ENCODE measurements around the gene TIMM17A.

TIMM17A gene

DNA sequence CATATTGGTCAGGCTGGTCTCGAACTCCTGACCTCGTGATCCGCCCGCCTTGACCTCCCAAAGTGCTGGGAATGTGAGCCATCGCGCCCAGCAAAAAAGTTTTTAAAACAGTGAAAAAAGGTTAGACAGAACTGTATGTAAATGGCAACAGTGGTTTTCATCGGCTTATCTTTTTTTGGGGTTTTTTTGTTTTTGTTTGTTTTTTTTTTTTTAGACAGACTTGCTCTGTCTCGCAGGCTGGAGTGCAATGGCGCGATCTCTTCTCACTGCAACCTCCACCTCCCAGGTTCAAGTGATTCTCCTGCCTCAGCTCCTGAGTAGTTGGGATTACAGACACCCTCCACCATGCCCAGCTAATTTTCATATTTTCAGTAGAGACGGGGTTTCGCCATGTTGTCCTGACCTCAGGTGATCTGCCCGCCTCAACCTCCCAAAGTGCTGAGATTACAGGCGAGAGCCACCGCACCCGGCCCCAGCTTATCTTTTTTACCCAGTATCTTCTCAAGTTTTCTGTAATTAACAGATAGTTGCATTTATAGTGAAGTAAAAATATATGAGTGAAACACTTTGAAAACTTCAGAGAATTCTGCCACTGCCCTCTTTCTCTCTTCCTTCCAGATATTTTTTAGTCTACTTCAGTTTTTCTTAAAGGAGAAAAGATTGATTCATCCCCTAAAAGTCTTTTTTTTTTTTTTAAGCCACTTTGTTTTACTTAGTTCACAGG lies 13.1 kb downstream of the TIMM17A start:
- in situ Hi-C loops (cut with HindIII; ENCODE audit: low pct_unique_long_range_greater_than_20kb, low sequenced_read_pairs): no loop called here
- DNase-seq (ENCODE audit: low read depth in 1 of 2, low spot score in 1 of 2): no peak
- TF ChIP-seq JUND (IDR thresholded peaks at IDR 0.05; ENCODE audit: low read depth): no peak

DNA sequence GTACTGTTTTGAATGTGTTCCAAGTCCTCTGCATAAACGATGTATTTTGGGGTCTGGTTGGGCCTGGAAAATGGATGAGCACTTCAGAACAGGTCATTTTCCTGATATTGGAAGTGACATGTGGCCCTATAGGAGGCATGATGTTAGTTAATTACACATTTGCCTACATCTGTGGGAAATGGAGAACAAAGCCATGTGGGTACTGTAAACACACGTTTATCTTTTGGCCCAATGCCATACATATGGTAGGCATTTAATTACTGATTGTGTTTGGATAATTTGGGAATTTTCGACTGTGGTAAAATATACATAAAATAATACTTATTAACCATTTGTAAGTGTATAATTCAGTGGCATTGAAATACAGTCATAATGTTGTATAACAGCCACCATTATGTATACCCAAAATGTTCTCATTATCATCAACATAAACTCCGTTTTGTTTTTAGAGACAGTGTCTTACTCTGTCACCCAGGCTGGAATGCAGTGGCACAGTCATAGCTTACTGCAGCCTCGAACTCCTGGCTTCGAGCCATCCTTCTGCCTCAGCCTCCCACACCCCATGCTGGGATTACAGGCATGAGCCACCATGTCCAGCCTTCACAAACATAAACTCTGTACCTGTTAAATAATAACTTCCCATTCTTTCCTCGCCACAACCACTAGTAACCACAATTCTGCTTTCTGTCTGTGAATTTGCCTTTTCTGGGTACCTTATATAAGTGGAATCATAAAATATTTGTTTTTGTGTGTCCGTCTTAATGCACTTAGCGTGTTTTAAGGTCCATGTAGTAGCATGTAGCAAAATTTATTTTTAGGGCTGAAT lies 15.2 kb downstream of the TIMM17A start:
- no peak for DNase-seq (ENCODE audit: low read depth in 1 of 2, low spot score in 1 of 2)
- in situ Hi-C loops (cut with HindIII; ENCODE audit: low pct_unique_long_range_greater_than_20kb, low sequenced_read_pairs): no loop called here
- TF ChIP-seq JUND (IDR thresholded peaks at IDR 0.05; ENCODE audit: low read depth): no peak

DNA sequence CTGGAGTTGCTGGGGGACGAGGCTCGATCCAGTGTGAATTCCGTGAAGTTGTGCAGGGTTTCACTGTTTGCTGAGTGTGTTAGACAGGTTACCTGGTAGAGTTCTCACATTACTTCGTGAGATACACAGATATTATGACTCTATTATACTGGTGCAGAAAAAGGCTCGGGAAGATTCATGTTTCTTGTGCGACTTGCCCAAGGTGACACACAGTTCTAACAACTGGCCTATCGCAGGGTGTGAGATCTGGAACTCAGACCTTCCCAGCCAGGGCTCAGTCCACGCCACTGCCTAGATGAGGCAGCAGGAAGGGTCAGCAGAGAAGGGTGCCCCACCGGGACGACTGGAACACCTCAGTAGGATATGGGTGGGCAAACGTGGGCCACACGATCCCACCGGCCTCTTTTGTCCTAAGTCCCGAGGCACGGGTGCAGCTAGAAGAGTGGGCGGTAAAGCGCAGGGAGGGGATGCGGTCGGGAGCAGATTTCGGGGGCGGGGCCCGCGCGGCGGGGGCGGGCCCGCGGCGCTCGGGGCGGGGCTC lies 26.8 kb downstream of the TIMM17A start:
- no peak for TF ChIP-seq JUND (IDR thresholded peaks at IDR 0.05; ENCODE audit: low read depth)
- DNase-seq (ENCODE audit: low read depth in 1 of 2, low spot score in 1 of 2): no peak
- in situ Hi-C loops (cut with HindIII; ENCODE audit: low pct_unique_long_range_greater_than_20kb, low sequenced_read_pairs): no loop called here

DNA sequence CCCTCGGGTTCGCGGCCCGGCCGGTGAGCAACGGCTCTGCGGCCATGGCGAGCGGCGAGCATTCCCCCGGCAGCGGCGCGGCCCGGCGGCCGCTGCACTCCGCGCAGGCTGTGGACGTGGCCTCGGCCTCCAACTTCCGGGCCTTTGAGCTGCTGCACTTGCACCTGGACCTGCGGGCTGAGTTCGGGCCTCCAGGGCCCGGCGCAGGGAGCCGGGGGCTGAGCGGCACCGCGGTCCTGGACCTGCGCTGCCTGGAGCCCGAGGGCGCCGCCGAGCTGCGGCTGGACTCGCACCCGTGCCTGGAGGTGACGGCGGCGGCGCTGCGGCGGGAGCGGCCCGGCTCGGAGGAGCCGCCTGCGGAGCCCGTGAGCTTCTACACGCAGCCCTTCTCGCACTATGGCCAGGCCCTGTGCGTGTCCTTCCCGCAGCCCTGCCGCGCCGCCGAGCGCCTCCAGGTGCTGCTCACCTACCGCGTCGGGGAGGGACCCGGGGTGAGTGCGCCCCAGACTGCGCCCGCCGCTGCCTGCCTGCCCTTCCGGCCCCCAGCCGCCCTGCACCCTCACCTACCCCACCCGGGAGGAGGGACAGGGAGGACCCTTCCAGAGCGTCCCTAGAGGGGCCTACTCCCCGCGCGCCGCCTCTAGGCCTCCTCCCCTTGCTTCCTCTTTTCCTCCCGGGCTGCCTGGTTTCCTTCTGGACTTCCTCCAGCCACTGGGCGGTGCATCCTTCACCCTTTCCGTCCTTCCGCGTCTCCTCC lies 27.5 kb downstream of the TIMM17A start, which contains the start of gene RNPEP:
Gene RNPEP, plus strand, starts transcription at position 26 of the 757 bp plus-strand sequence. Its CDS starts 19 bp downstream, at position 45.
- in situ Hi-C loops (cut with HindIII; ENCODE audit: low pct_unique_long_range_greater_than_20kb, low sequenced_read_pairs): no loop called here
- peak; percentile 89 to 93 for DNase-seq (ENCODE audit: low read depth in 1 of 2, low spot score in 1 of 2)
- TF ChIP-seq JUND (IDR thresholded peaks at IDR 0.05; ENCODE audit: low read depth): no peak

DNA sequence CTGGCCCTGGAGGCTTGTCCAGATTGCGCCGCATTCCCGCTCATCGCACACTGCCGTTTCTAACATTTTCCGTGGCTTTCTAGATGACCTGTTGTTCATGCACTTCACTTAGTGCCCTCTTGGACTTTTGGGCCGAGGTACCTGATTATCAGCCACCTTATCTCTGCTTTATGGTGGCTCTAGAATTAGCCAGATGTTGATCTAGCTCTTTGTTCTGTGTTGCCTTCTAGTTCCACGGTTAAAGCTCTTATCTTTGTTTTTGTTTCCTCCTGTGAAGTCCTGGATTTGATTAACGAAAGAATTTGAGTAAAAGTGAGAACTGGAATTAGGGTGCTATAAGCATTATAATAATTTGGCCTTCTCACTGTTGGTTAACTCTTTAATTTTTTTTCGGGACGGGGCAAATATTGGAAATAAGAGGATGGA lies 28.1 kb downstream of the TIMM17A start:
- in situ Hi-C loops (cut with HindIII; ENCODE audit: low pct_unique_long_range_greater_than_20kb, low sequenced_read_pairs): no loop called here
- no peak for TF ChIP-seq JUND (IDR thresholded peaks at IDR 0.05; ENCODE audit: low read depth)
- no peak for DNase-seq (ENCODE audit: low read depth in 1 of 2, low spot score in 1 of 2)

DNA sequence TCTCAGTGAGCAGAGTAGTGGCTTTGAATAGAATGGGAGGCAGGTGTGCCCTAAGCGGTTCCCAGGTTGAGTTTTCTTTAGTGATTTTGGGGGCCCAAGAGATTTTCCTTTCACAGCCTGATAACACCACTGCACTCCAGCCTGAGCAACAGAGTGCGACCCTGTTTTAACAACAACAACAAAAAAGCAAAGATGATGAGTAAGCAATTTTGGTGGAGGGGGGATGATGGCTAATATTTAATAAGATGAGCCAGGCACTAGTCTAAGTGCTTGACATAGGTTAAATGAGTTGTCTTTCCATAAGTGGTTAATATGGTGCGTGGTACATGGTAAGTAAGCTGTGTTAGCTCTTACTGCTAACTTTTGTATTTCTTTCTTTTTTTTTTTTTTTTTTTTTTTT lies 29.1 kb downstream of the TIMM17A start:
- no peak for DNase-seq (ENCODE audit: low read depth in 1 of 2, low spot score in 1 of 2)
- TF ChIP-seq JUND (IDR thresholded peaks at IDR 0.05; ENCODE audit: low read depth): no peak
- in situ Hi-C loops (cut with HindIII; ENCODE audit: low pct_unique_long_range_greater_than_20kb, low sequenced_read_pairs): no loop called here

DNA sequence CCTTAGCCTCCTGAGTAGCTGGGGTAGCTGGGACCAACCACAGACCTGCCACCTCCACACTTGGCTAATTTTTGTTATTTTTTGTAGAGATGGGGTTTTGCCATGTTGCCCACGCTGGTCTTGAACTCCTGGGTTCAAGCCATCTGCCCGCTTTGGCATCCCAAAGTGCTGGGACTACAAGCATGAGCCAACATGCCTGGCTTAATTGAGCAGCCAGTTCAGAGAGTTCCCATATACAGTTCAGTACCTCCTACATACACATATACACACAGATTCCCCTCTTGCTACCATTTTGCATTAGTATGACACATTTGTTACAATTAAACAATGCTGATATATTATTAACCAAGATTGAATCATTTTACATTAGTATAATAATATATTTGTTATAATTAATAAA lies 30.1 kb downstream of the TIMM17A start:
- in situ Hi-C loops (cut with HindIII; ENCODE audit: low pct_unique_long_range_greater_than_20kb, low sequenced_read_pairs): no loop called here
- no peak for TF ChIP-seq JUND (IDR thresholded peaks at IDR 0.05; ENCODE audit: low read depth)

DNA sequence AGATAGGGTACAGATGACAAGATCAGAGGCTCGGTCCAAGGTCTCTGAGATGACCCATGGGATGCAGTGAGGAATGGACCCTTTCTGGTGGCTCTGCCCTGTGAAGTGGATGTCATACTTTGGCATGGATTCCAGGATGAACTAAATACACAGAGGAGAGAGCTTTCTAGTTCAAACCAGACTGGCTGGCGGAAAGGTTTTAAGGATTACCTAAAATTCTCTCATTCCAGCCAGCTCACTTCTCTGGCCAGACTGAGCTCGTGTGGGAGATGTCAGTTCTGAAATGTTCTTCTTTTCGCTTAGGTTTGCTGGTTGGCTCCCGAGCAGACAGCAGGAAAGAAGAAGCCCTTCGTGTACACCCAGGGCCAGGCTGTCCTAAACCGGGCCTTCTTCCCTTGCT lies 33.3 kb downstream of the TIMM17A start:
- DNase-seq (ENCODE audit: low read depth in 1 of 2, low spot score in 1 of 2): no peak
- TF ChIP-seq JUND (IDR thresholded peaks at IDR 0.05; ENCODE audit: low read depth): no peak
- in situ Hi-C loops (cut with HindIII; ENCODE audit: low pct_unique_long_range_greater_than_20kb, low sequenced_read_pairs): no loop called here

More for the DNA sequence above, 30.1 kb downstream of the TIMM17A start:
- no peak for DNase-seq (ENCODE audit: low read depth in 1 of 2, low spot score in 1 of 2)

DNA sequence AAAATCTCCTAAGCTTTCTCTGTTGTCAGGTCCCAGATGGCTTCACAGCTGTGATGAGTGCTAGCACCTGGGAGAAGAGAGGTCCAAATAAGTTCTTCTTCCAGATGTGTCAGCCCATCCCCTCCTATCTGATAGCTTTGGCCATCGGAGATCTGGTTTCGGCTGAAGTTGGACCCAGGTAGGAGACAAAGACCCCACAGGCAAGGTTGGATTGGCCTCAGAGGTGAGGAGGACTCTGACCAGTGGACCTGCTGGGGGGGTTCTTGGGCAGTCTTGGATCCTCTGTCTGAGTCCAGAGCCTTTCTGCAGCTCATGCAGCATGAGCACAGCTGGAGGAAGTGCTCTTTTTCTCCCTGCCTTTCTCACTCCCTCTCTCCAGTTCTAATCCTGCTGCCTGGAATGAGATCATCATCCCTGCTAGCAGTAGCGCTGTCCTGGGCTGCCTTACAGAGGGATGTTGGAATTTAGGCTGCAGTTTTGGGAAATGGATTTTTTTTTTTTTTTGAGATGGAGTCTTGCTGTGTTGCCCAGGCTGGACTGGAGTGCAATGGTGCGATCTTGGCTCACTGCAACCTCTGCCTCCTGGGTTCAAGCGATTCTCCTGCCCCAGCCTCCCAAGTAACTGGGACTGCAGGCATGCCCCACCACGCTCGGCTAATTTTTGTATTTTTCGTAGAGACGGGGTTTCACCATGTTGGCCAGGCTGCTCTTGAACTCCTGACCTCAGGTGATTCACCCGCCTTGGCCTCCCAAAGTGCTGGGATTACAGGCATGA lies 34.2 kb downstream of the TIMM17A start:
- in situ Hi-C loops (cut with HindIII; ENCODE audit: low pct_unique_long_range_greater_than_20kb, low sequenced_read_pairs): no loop called here
- no peak for DNase-seq (ENCODE audit: low read depth in 1 of 2, low spot score in 1 of 2)
- TF ChIP-seq JUND (IDR thresholded peaks at IDR 0.05; ENCODE audit: low read depth): no peak

DNA sequence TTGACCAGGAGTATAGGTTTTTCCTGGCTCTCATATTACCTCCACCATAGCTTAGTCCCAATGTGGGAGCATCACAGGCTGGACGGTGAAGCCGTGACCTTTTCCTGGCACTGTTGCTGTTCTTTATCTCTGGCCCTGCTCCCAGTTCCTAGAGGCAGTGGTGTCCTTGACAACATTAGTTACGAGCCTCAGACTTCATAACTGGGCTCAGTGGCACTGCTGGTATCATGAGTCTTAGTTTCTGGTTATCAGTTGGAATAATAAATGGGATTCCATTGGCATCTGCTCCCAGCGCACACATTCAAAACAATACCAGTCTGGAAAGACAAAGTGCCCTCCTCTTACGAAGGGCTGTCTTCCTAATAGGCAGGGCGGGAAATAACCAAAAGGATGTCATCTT lies 35.1 kb downstream of the TIMM17A start:
- in situ Hi-C loops (cut with HindIII; ENCODE audit: low pct_unique_long_range_greater_than_20kb, low sequenced_read_pairs): no loop called here
- no peak for TF ChIP-seq JUND (IDR thresholded peaks at IDR 0.05; ENCODE audit: low read depth)
- DNase-seq (ENCODE audit: low read depth in 1 of 2, low spot score in 1 of 2): no peak

DNA sequence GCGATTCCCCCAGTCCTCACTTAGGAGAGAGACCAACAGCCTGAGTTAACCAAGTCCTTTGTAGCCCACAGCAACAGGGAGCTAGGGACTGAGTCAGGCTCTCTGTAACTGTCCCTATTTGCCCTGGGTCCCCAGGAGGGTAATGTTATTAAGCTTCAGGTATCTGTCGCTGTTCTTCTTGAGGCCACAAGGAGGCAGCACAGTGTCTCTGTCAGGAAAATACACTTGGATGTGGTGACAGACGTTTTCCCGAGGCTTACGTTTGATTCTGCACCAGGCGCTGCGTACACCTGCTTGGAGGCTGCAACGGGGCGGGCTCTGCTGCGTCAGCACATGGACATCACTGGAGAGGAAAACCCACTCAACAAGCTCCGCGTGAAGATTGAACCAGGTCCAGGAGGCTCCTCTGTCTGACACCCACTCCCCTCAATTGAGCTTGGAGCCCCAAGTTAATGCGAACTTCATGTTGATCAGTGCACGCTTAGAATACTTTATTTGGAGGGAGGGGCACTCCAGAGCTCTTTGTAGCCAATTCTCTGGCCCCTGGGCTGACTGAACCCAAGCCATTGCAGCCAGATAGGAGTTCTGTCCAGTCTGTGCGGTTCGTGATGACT lies 44.4 kb downstream of the TIMM17A start:
- no peak for TF ChIP-seq JUND (IDR thresholded peaks at IDR 0.05; ENCODE audit: low read depth)
- DNase-seq (ENCODE audit: low read depth in 1 of 2, low spot score in 1 of 2): peak; percentile 73 to 86
- in situ Hi-C loops (cut with HindIII; ENCODE audit: low pct_unique_long_range_greater_than_20kb, low sequenced_read_pairs): no loop called here
